A549 treated with AZD9567 at 1 μM for 4 hours (cell line): ENCODE measurements around the gene MCCD1. TPM values are rescaled to one million over a fixed set of nuclear protein-coding genes. Genes with fewer than 3 reads are reported as not detected.

ENCODE experiments used
- total RNA-seq: library from RNA; stranded (reverse); fragments of 200-300 nt; extraction: Qiagen RNA extraction; gene quantifications from 5 replicates; pipeline ENCODE4 v1.2.3, GENCODE V29; 2022; ENCODE audit not compliant: insufficient read depth

Gene MCCD1, protein sequence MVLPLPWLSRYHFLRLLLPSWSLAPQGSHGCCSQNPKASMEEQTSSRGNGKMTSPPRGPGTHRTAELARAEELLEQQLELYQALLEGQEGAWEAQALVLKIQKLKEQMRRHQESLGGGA
- total RNA-seq, result not detected in 5 replicates

DNA sequence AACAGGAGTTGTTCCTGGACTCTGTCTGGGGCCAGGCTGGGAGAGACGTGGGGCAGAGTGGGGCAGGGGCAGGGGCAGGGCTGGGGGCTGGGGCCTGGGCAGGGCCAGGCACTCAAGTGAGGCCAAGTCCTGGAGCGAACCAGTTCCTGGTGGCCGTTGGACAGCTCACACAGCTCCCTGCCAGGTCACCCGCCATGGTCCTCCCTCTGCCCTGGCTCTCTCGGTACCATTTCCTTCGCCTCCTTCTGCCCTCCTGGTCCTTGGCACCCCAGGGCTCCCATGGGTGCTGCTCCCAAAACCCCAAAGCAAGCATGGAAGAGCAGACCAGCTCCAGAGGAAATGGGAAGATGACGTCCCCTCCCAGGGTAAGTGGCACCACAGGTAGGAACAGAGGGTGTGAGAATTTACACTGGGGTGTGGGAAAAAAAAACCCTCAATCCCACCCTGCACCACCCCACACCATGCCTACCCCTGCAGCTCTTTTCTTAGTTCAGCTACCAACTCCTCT lies at the start of gene MCCD1:
Gene MCCD1 (plus strand): TSS at position 142 of the 508 bp plus-strand sequence. CDS start 53 bp downstream, at position 195.

DNA sequence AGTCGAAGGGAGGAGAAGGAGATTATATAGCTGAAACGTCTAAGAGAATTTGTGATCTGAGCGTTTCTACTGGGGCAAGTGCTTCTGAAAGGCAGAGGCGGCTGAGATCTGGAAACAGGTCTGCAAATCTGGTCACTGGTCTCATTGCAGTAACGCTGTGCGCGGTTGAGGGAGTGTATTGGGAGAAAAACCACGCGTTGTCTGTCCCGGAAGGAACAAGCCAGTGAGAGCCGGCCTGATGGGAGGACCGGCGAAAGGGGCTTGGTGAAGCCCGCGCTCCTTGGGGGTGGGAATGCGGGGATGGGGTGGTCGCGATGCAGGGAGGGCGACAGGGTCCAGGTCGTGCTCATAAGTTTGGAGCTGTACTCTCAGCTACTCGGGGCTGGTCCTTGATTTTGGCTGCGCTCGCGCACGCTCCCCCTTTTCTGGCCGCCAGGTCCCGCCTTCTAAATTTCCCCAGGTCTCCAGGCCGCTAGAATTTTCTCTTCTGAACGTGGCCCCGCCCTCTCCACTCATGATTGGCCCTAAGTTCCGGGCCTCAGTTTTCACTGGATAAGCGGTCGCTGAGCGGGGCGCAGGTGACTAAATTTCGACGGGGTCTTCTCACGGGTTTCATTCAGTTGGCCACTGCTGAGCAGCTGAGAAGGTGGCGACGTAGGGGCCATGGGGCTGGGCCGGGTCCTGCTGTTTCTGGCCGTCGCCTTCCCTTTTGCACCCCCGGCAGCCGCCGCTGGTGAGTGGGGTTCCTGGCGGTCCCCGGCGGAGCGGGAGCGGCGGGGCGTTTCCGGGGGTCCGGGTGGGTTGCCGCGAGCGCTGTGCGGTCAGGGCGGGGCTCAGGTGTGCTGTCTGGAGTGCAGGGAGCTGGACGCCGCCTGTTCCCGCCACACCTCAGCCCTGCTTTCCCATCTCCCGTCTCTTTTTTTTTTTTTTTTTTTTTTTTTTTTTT lies 31.0 kb upstream of the MCCD1 start, which contains the start of gene MICB:
Gene MICB (plus strand): TSS at position 615 of the 946 bp plus-strand sequence. CDS start 49 bp downstream, at position 664.

DNA sequence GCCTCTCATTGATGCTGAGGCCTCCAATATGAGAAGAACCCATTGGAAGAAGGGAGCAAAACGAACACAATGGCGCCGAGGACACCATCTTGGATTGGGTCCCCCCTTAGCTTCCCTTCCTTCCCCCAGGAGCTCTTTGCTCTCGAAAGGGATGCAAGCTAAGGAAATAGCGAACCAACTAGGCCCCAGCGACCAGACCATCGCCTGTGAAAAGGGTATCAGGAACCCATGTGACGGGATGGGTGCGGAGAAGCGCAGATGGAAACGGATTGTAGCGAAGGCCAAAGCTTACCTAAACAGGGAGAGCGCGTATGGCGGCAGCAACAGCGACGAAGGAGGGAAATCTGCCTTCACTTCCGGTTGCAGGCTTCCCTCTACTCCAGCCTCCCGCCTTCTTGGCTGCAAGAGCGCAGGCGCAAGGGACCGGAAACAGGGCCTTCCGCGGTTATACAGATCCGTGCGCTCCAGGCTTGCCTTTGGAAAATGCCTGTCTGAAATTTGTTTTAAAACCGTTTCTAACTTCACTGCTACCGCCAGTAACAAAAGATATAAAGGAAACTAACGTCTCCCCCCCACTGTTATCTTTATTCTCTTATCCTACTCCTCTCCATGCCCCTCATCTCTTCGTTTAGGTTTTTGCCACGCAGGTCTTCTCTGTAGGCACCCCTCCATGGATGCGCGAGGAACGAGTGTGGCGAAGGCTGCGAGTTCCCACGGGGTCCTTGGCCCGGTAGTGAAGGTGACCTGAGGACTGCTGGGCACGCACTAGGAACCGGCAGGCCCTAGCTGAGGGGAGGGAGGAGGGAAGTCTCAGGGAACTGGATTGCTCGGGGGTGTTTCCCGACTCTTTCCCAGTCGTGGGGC lies 13.1 kb downstream of the MCCD1 start, which contains the start of gene DDX39B:
Gene DDX39B (minus strand): TSS at position 346 of the 864 bp plus-strand sequence. CDS start 1,471 bp downstream, outside the sequence.

DNA sequence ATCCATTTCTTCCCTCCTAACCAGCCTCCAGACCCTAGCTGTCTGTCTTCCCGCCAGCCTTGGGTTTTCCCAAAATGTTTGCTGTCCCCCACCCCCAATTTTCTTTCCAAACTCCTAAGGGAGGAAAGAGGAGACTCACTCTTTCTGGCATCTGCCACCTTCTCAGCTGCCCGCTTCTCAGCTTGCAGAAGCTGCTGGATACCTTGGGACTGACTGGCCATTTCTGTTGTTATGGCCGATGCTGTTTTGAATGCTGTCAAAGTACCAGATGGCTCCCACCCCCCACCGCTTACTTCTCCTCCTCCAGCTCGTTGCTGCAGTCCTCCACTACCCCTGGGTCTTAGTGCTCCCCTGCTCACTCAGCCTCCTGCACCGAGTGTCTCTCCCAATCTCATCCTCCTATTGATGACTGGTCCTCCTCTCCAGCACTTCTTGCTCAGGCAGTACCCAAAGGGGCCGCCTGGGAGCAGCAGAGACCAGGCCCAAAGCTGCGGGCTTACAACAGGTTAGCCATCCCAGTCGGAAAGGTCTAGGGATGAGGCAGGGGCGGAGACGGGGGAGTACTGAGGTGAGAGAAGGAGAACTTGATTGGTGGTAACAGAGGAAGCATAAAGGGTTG lies 17.7 kb downstream of the MCCD1 start, which contains the start of gene ATP6V1G2:
Gene ATP6V1G2 (minus strand): TSS at position 270 of the 619 bp plus-strand sequence. CDS start 49 bp downstream, at position 221.

DNA sequence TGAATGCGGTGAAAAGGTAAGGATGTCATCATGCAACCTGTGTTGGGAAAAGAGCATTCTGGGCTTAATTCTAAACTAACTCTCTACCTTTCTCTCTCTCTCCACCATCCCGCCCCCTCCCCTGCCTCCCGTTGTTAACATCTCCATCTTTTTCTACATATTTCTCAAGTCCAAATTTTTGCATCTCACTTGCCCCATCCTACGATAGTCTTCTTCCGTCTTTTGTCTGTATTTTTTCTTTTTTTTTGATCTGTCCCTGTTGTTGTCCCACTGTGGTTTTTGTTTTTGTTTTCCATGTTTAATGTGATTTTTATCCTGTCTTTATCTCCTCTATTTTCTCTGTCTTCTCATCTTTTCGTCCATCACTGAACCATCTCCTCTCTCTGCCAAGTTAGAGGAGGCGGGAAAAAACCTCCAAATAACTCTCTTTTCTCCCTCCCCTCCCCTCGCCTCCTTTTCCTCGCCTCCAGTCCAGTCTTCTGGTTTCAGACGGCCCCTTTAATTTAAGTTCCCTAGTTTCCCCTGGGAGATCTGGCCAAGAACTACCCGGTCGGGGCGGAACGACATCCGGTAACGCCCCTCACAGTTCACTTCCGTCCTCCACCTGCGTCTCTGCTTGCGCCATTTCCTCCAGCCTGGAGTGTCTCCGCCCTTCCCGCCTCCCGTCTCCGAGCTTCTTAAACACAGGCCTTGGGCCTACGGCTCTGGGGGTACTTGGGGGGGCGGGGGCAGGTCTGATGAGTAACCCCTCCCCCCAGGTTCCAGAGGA lies 18.4 kb downstream of the MCCD1 start, which contains the start of gene NFKBIL1:
Gene NFKBIL1 (plus strand): TSS at position 651 of the 769 bp plus-strand sequence. CDS start 87 bp downstream, at position 738.

DNA sequence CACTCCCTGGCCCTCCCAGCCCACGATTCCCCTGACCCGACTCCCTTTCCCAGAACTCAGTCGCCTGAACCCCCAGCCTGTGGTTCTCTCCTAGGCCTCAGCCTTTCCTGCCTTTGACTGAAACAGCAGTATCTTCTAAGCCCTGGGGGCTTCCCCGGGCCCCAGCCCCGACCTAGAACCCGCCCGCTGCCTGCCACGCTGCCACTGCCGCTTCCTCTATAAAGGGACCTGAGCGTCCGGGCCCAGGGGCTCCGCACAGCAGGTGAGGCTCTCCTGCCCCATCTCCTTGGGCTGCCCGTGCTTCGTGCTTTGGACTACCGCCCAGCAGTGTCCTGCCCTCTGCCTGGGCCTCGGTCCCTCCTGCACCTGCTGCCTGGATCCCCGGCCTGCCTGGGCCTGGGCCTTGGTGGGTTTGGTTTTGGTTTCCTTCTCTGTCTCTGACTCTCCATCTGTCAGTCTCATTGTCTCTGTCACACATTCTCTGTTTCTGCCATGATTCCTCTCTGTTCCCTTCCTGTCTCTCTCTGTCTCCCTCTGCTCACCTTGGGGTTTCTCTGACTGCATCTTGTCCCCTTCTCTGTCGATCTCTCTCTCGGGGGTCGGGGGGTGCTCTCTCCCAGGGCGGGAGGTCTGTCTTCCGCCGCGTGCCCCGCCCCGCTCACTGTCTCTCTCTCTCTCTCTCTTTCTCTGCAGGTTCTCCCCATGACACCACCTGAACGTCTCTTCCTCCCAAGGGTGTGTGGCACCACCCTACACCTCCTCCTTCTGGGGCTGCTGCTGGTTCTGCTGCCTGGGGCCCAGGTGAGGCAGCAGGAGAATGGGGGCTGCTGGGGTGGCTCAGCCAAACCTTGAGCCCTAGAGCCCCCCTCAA lies 43.5 kb downstream of the MCCD1 start, which contains the start of gene LTA:
Gene LTA (plus strand): TSS at position 249 of the 871 bp plus-strand sequence. CDS start 454 bp downstream, at position 703.

DNA sequence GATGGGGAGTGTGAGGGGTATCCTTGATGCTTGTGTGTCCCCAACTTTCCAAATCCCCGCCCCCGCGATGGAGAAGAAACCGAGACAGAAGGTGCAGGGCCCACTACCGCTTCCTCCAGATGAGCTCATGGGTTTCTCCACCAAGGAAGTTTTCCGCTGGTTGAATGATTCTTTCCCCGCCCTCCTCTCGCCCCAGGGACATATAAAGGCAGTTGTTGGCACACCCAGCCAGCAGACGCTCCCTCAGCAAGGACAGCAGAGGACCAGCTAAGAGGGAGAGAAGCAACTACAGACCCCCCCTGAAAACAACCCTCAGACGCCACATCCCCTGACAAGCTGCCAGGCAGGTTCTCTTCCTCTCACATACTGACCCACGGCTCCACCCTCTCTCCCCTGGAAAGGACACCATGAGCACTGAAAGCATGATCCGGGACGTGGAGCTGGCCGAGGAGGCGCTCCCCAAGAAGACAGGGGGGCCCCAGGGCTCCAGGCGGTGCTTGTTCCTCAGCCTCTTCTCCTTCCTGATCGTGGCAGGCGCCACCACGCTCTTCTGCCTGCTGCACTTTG lies 46.7 kb downstream of the MCCD1 start, which contains the start of gene TNF:
Gene TNF (plus strand): TSS at position 231 of the 567 bp plus-strand sequence. CDS start 177 bp downstream, at position 408.

Other genes with a start within 250 kb of the MCCD1 start
- gene HLA-B, start 171.8 kb upstream of the MCCD1 start, total RNA-seq, result 26.6 to 30.8 TPM (median 28.4 TPM) in 5 replicates
- gene MICA, start 125.4 kb upstream of the MCCD1 start, total RNA-seq, result 30.4 to 38.8 TPM (median 31.3 TPM) in 5 replicates
- gene MICB, start 30.8 kb upstream of the MCCD1 start, total RNA-seq, result 6.3 to 10.0 TPM (median 7.2 TPM) in 5 replicates
- gene DDX39B, start 13.0 kb downstream of the MCCD1 start, total RNA-seq, result 335 to 403 TPM (median 384 TPM) in 5 replicates
- gene ATP6V1G2, start 17.6 kb downstream of the MCCD1 start, total RNA-seq, result 0.43 to 0.72 TPM (median 0.55 TPM) in 4 of 5 replicates, not detected in the other
- gene NFKBIL1, start 18.6 kb downstream of the MCCD1 start, total RNA-seq, result 10.5 to 15.8 TPM (median 11.3 TPM) in 5 replicates
- 0.07 to 0.21 TPM (median 0.08 TPM) in 3 of 5 replicates, not detected in the others for gene LTA, start 43.3 kb downstream of the MCCD1 start, total RNA-seq
- 0.09 to 0.10 TPM (median 0.10 TPM) in 3 of 5 replicates, not detected in the others for gene TNF, start 46.6 kb downstream of the MCCD1 start, total RNA-seq
- 0.28 to 0.37 TPM (median 0.33 TPM) in 4 of 5 replicates, not detected in the other for gene LTB, start 53.5 kb downstream of the MCCD1 start, total RNA-seq
- gene LST1, start 57.3 kb downstream of the MCCD1 start, total RNA-seq, result 0.36 to 0.58 TPM (median 0.39 TPM) in 3 of 5 replicates, not detected in the others
- not detected in 5 replicates for gene NCR3, start 64.0 kb downstream of the MCCD1 start, total RNA-seq
- not detected in 5 replicates for gene AIF1, start 86.3 kb downstream of the MCCD1 start, total RNA-seq
- 51.3 to 92.7 TPM (median 87.1 TPM) in 5 replicates for gene PRRC2A, start 91.8 kb downstream of the MCCD1 start, total RNA-seq
- 106 to 149 TPM (median 137 TPM) in 5 replicates for gene BAG6, start 123.7 kb downstream of the MCCD1 start, total RNA-seq
- gene APOM, start 126.9 kb downstream of the MCCD1 start, total RNA-seq, result 3.0 to 6.4 TPM (median 3.4 TPM) in 5 replicates
- gene C6orf47, start 131.8 kb downstream of the MCCD1 start, total RNA-seq, result 11.3 to 12.5 TPM (median 11.8 TPM) in 5 replicates
- gene GPANK1, start 136.0 kb downstream of the MCCD1 start, total RNA-seq, result 8.7 to 11.6 TPM (median 10.2 TPM) in 5 replicates
- 167 to 183 TPM (median 175 TPM) in 5 replicates for gene CSNK2B, start 137.1 kb downstream of the MCCD1 start, total RNA-seq
- 4.5 to 5.2 TPM (median 5.0 TPM) in 4 of 5 replicates, not detected in the other for gene LY6G5B, start 141.0 kb downstream of the MCCD1 start, total RNA-seq
- gene LY6G5C, start 152.1 kb downstream of the MCCD1 start, total RNA-seq, result 0.87 to 3.8 TPM (median 1.6 TPM) in 5 replicates
- 13.9 to 20.0 TPM (median 18.3 TPM) in 5 replicates for gene ABHD16A, start 174.4 kb downstream of the MCCD1 start, total RNA-seq
- gene LY6G6F, start 177.9 kb downstream of the MCCD1 start, total RNA-seq, result not detected in 5 replicates
- gene LY6G6D, start 186.4 kb downstream of the MCCD1 start, total RNA-seq, result not detected in 5 replicates
- gene LY6G6C, start 192.8 kb downstream of the MCCD1 start, total RNA-seq, result 0.09 to 0.12 TPM (median 0.10 TPM) in 3 of 5 replicates, not detected in the others
- gene MPIG6B, start 194.4 kb downstream of the MCCD1 start, total RNA-seq, result 0.07 TPM in 1 of 5 replicates, not detected in the others
- 18.1 to 32.1 TPM (median 29.3 TPM) in 5 replicates for gene DDAH2, start 200.3 kb downstream of the MCCD1 start, total RNA-seq
- gene CLIC1, start 207.6 kb downstream of the MCCD1 start, total RNA-seq, result 451 to 493 TPM (median 458 TPM) in 5 replicates
- gene MSH5, start 211.0 kb downstream of the MCCD1 start, total RNA-seq, result 5.2 to 15.2 TPM (median 14.0 TPM) in 5 replicates
- 3.0 to 4.6 TPM (median 3.9 TPM) in 4 of 5 replicates, not detected in the other for gene SAPCD1, start 233.7 kb downstream of the MCCD1 start, total RNA-seq
- 1.6 to 4.5 TPM (median 1.8 TPM) in 5 replicates for gene VWA7, start 248.4 kb downstream of the MCCD1 start, total RNA-seq